Measurements from ENCODE around the gene PRRG2.

Gene PRRG2

DNA sequence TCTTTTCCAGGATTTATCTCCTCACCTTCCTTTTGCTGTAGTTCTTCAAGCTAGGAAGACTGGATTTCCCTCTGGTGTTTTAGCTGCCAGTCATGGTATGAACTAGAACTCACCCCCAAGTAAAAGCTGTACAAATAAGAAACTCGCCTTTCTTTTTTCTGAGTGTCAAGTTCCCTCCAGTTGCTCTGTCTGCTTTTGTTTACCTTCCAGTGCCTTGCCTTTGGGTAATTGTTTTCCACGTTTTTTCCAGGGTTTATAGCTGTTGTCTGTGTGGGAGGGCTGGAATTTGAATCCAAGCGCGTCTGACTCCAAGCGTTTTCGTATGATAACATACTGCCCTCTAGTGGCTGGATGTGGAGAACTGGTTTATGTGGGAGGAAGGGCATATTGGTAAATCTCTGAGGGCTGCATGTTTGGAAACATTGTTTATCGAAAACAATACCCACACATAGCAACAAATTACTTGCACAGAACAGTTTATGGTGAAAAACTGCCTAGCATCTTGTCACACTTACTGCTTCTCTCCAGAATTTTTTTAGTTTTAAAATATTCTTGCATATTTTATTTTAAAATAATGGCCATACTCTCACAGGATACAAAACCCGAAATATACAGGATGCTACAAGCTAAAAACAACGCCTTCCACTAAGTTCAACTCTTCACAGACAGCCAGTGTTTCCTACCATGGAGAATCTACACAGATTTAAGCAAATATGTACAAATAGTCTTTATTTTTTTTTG lies 34.1 kb upstream of the PRRG2 start (continued):
- TF ChIP-seq, protein P1, sequence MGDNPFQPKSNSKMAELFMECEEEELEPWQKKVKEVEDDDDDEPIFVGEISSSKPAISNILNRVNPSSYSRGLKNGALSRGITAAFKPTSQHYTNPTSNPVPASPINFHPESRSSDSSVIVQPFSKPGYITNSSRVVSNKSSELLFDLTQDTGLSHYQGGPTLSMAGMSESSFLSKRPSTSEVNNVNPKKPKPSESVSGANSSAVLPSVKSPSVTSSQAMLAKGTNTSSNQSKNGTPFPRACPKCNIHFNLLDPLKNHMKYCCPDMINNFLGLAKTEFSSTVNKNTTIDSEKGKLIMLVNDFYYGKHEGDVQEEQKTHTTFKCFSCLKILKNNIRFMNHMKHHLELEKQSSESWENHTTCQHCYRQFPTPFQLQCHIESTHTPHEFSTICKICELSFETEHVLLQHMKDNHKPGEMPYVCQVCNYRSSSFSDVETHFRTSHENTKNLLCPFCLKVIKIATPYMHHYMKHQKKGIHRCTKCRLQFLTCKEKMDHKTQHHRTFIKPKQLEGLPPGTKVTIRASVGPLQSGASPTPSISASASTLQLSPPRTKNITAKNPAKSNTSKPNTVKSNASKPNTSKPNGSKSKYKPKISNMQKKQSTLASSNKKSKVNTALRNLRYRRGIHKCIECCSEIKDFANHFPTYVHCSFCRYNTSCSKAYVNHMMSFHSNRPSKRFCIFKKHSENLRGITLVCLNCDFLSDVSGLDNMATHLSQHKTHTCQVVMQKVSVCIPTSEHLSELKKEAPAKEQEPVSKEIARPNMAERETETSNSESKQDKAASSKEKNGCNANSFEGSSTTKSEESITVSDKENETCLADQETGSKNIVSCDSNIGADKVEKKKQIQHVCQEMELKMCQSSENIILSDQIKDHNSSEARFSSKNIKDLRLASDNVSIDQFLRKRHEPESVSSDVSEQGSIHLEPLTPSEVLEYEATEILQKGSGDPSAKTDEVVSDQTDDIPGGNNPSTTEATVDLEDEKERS (tag by site-specific recombination; IDR thresholded peaks at IDR 0.05) = no peak
- TF ChIP-seq ZSCAN5A (tag by site-specific recombination; IDR thresholded peaks at IDR 0.05) (no peak), ZNF777 (tag by site-specific recombination; IDR thresholded peaks at IDR 0.05; ENCODE audit: borderline replicate concordance) (no peak), PRDM1 (tag by site-specific recombination; IDR thresholded peaks at IDR 0.05) (peak; percentile 97), ZFHX2 (tag by site-specific recombination; conservative IDR thresholded peaks at IDR 0.05) (peak; percentile 94), ZFP69B (tag by site-specific recombination; IDR thresholded peaks at IDR 0.05) (peak; percentile 56; the same call in 1 of the 2 replicates), ZNF76 (tag by site-specific recombination; IDR thresholded peaks at IDR 0.05; ENCODE audit: borderline replicate concordance, low read depth) (no peak; the same call in 1 of the 2 replicates), ZNF341 (tag by site-specific recombination; IDR thresholded peaks at IDR 0.05; ENCODE audit: low read depth) (no peak), GLIS2 (tag by site-specific recombination; IDR thresholded peaks at IDR 0.05) (no peak), ZNF645 (tag by site-specific recombination; IDR thresholded peaks at IDR 0.05) (no peak), ZNF639 (tag by site-specific recombination; IDR thresholded peaks at IDR 0.05) (no peak), ZNF174 (tag by site-specific recombination; IDR thresholded peaks at IDR 0.05) (no peak), ZNF202 (tag by site-specific recombination; IDR thresholded peaks at IDR 0.05; ENCODE audit: borderline replicate concordance) (no peak), ZNF704 (tag by site-specific recombination; IDR thresholded peaks at IDR 0.05) (no peak), ZNF544 (tag by site-specific recombination; IDR thresholded peaks at IDR 0.05) (no peak), ZNF510 (tag by site-specific recombination; IDR thresholded peaks at IDR 0.05; ENCODE audit: insufficient replicate concordance) (no peak), ZNF394 (tag by site-specific recombination; IDR thresholded peaks at IDR 0.05; ENCODE audit: borderline replicate concordance) (no peak), ZNF112 (tag by site-specific recombination; IDR thresholded peaks at IDR 0.05) (no peak), HOXC10 (CRISPR knock-in tag; IDR thresholded peaks at IDR 0.05) (no peak), SP3 (tag by site-specific recombination; IDR thresholded peaks at IDR 0.05) (no peak; the same call in 1 of the 2 replicates), TCF7L2 (IDR thresholded peaks at IDR 0.05; ENCODE audit: borderline replicate concordance, low read depth, low read length) (no peak), ZNF169 (tag by site-specific recombination; IDR thresholded peaks at IDR 0.05) (no peak), ZNF529 (tag by site-specific recombination; IDR thresholded peaks at IDR 0.05; ENCODE audit: insufficient replicate concordance) (no peak), PRDM10 (tag by site-specific recombination; IDR thresholded peaks at IDR 0.05) (peak; percentile 99), ZNF473 (tag by site-specific recombination; IDR thresholded peaks at IDR 0.05) (no peak)
- TF ChIP-seq, protein P2, sequence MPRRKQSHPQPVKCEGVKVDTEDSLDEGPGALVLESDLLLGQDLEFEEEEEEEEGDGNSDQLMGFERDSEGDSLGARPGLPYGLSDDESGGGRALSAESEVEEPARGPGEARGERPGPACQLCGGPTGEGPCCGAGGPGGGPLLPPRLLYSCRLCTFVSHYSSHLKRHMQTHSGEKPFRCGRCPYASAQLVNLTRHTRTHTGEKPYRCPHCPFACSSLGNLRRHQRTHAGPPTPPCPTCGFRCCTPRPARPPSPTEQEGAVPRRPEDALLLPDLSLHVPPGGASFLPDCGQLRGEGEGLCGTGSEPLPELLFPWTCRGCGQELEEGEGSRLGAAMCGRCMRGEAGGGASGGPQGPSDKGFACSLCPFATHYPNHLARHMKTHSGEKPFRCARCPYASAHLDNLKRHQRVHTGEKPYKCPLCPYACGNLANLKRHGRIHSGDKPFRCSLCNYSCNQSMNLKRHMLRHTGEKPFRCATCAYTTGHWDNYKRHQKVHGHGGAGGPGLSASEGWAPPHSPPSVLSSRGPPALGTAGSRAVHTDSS (tag by site-specific recombination; IDR thresholded peaks at IDR 0.05) = no peak; the same call in 1 of the 2 replicates

Data from HEK293 (cell line).